Left lung (tissue), 10 donors: ENCODE data around the gene SDHB. TPM values are rescaled to one million over a fixed set of nuclear protein-coding genes. Genes with fewer than 3 reads are reported as not detected.

Experiments
- ATAC-seq: fragments of 200-7000 bp; cut with Tn5 transposase; one replicate; pipeline ENCODE4 v1.9.1; 2020; ENCODE audit warnings: moderate library complexity
- DNase-seq, 4 donors: peaks; one replicate each; pipeline ENCODE4 v3.0.0-alpha.2; 2013 to 2020
- H3K27ac ChIP-seq, 2 donors: fragments of 200-600 bp; sonication (generic) in 1 of 2; one replicate each; pipeline versions ENCODE4 v1.5.0 to v1.8.0; 2020 to 2021
- H3K27me3 ChIP-seq, 2 donors: fragments of 200-600 bp; sonication (generic) in 1 of 2; one replicate each; pipeline versions ENCODE4 v1.5.0 to v1.8.0; 2020 to 2021
- H3K36me3 ChIP-seq, 2 donors: fragments of 200-600 bp; sonication (generic) in 1 of 2; one replicate each; pipeline versions ENCODE4 v1.5.0 to v1.8.0; 2020 to 2021
- H3K4me1 ChIP-seq, 2 donors: fragments of 200-600 bp; one replicate each; pipeline ENCODE4 v1.8.0; 2021
- H3K4me3 ChIP-seq, 2 donors: fragments of 200-600 bp; sonication (generic) in 1 of 2; one replicate each; pipeline versions ENCODE4 v1.5.0 to v1.8.0; 2020 to 2021; ENCODE audit warnings: mild to moderate bottlenecking in 1 of 2
- H3K9me3 ChIP-seq, 2 donors: fragments of 200-600 bp; sonication (generic) in 1 of 2; one replicate each; pipeline versions ENCODE4 v1.5.0 to v1.8.0; 2020 to 2021
- CTCF ChIP-seq, 2 donors: fragments of 200-600 bp; sonication (generic) in 1 of 2; IDR thresholded peaks; one replicate each; pipeline versions ENCODE4 v1.5.0 to v1.8.0; 2021; ENCODE audit warnings: antibody characterized with exemption in 2 of 2
- intact Hi-C, 2 donors: fragments of 100-400 bp; cut with DNase I; formaldehyde crosslinking; loops; one replicate each; pipeline versions ENCODE4 v1.11.2 to v1.14.2; 2022
- polyA plus RNA-seq, 6 donors: library from polyadenylated mRNA; unstranded; fragments of 120-200 nt; gene quantifications; one replicate each; pipeline ENCODE4 v1.2.1, GENCODE V29; 2013; ENCODE audit not compliant: insufficient read length in 6 of 6
- total RNA-seq, 2 donors: library from RNA; stranded (reverse); fragmentation: NEBNext Ultra II Directional; extraction: Animal tissue kit (Norgen Biotek cat#: 25700); gene quantifications; one replicate each; pipeline ENCODE4 v1.2.1, GENCODE V29; 2021
- donor health status: DM: no; HTN: yes; CAD: no.
- donor health status: DM: no; HTN: no; CAD: no.

SDHB gene
- total and polyA plus RNA-seq, 8 donors: 86.8 to 110 (median 98.1) TPM

- H3K9me3 ChIP-seq: no peaks in the 10 kb centered on the region
- peak overlapping the region in 1 of 2 donors; percentile 65 for H3K4me3 ChIP-seq
- intact Hi-C loops: no loop called here
- TF ChIP-seq CTCF (IDR thresholded peaks at IDR 0.05): no peak
- ATAC-seq: no peak
- peaks cover 10 to 23% of the 10 kb centered on the region in 2 donors for H3K4me1 ChIP-seq
- H3K36me3 ChIP-seq: peaks cover 0 to 28% of the 10 kb centered on the region in 2 donors
- H3K27me3 ChIP-seq: no peaks in the 10 kb centered on the region
- H3K27ac ChIP-seq: peak overlapping the region in 1 of 2 donors; percentile 81
- no peak for DNase-seq
Measured at GRCh38 chr1:17052641-17053040, 1.2 kb downstream of the SDHB start.

- TF ChIP-seq CTCF (IDR thresholded peaks at IDR 0.05): no peak
- Histone ChIP-seq H3K9me3 (no peaks in the 10 kb centered on the region), H3K4me1 (peaks cover 10 to 27% of the 10 kb centered on the region in 2 donors), H3K36me3 (peaks cover 0 to 34% of the 10 kb centered on the region in 2 donors), H3K4me3 (no peak overlapping the region), H3K27me3 (no peaks in the 10 kb centered on the region), H3K27ac (no peak overlapping the region)
- ATAC-seq: no peak
- intact Hi-C loops: no loop called here
- no peak for DNase-seq
Measured at GRCh38 chr1:17052038-17052437, 1.8 kb downstream of the SDHB start.

GRCh38 chr1:17047924-17048323 is 5.9 kb downstream of the SDHB start:
- TF ChIP-seq CTCF (IDR thresholded peaks at IDR 0.05): no peak
- ATAC-seq: no peak
- DNase-seq: no peak
- H3K27me3 ChIP-seq: no peaks in the 10 kb centered on the region
- H3K9me3 ChIP-seq: no peaks in the 10 kb centered on the region
- intact Hi-C loops: loop anchor here in 1 of 2 donors (5.0 kb wide), 1 partner anchor 96 kb away; no protein-coding TSS in a partner anchor
- H3K36me3 ChIP-seq: peaks cover 0 to 56% of the 10 kb centered on the region in 2 donors
- peaks cover 10 to 42% of the 10 kb centered on the region in 2 donors for H3K4me1 ChIP-seq
- H3K27ac ChIP-seq: no peak overlapping the region
- no peak overlapping the region for H3K4me3 ChIP-seq

GRCh38 chr1:17046334-17046657 is 7.5 kb downstream of the SDHB start:
- DNase-seq (no peak), ATAC-seq (no peak)
- peaks cover 5 to 26% of the 10 kb centered on the region in 2 donors for H3K4me1 ChIP-seq
- H3K4me3 ChIP-seq: no peak overlapping the region
- H3K9me3 ChIP-seq: no peaks in the 10 kb centered on the region
- TF ChIP-seq CTCF (IDR thresholded peaks at IDR 0.05): no peak
- no peaks in the 10 kb centered on the region for H3K27me3 ChIP-seq
- peaks cover 0 to 68% of the 10 kb centered on the region in 2 donors for H3K36me3 ChIP-seq
- peak overlapping the region in 1 of 2 donors; percentile 29 for H3K27ac ChIP-seq
- intact Hi-C loops: loop anchor here in 1 of 2 donors (5.0 kb wide), 1 partner anchor 94 kb away; no protein-coding TSS in a partner anchor

- intact Hi-C loops: loop anchor here in 1 of 2 donors (5.0 kb wide), 1 partner anchor 93 kb away; no protein-coding TSS in a partner anchor
- peaks cover 5 to 23% of the 10 kb centered on the region in 2 donors for H3K4me1 ChIP-seq
- H3K4me3 ChIP-seq: peak overlapping the region in 1 of 2 donors; percentile 19
- ATAC-seq: peak; percentile 94
- no peaks in the 10 kb centered on the region for H3K9me3 ChIP-seq
- H3K27me3 ChIP-seq: no peaks in the 10 kb centered on the region
- peak in 2 of 4 donors; percentile 33 to 57 for DNase-seq
- TF ChIP-seq CTCF (IDR thresholded peaks at IDR 0.05): peak; percentile 65 to 66
- peaks cover 0 to 69% of the 10 kb centered on the region in 2 donors for H3K36me3 ChIP-seq
- H3K27ac ChIP-seq: peak overlapping the region; percentile 29 to 46
Measured at GRCh38 chr1:17045634-17046333, 8.0 kb downstream of the SDHB start.
